Activated CD4-positive, alpha-beta T cell treated with anti-CD3 and anti-CD28 coated beads, Interleukin-10, Interleukin-2, amounts not matched to agents 100 ng/mL and 50 ng/mL, durations not matched to agents 16 hours and 8 hours (primary cell): ENCODE data around the gene MUCL3.
"Not testable (repeated sequence)": the region's sequence is repeated elsewhere in the genome, so short reads cannot be mapped to it uniquely, and the experiment has no call there.

ENCODE experiments used
- DNase-seq: peaks from one replicate; pipeline ENCODE4 v3.0.0-alpha.2; 2020

MUCL3 gene

DNA sequence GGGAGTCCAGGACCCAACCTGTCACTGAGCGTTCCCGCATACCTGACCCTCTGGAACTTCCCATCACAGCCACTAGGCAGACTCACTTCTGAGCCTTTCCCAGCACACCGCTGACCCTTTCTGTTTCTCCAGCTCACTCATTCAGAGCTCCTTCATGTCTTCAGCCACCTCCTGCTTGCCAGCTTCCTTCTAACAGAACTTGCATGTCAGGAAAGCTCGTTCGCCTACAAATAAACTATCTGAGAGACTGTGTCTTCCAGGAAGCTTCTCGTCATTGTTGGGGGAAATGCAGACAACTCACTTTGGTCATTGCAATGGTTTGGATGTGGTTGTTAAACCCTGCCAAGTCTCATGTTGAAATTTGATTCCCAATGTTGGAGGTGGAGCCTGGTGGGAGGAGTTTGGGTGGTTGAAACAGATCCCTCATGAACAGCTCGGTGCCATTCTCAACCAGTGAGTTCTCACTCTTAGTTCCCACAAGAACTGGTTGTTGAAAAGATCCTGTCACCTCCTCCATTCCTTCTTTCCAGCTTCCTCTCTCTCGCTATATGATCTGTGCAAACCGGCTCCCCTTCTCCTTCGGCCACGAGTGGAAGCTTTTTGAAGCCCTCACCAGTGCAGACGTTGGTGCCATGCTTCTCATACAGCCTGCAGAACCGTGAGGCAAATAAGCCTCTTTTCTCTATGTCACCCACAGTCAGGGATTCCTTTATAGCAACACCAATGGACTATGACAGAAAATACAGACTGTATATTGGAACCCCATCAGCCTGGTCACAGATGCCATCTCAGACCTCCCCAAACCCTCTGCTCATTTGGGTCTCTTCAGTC is 41.4 kb downstream of the MUCL3 start:
- DNase-seq: no peak

- DNase-seq: no peak
Measured at GRCh38 chr6:30983439-30983838, 42.7 kb downstream of the MUCL3 start, which contains the start of gene MUC21. TSS of gene MUC21 (plus strand) at chr6:30983718. CDS start at chr6:30983959, 241 bp downstream.

- DNase-seq: peak; percentile 23
Measured at GRCh38 chr6:30985490-30985889, 44.7 kb downstream of the MUCL3 start.

DNA sequence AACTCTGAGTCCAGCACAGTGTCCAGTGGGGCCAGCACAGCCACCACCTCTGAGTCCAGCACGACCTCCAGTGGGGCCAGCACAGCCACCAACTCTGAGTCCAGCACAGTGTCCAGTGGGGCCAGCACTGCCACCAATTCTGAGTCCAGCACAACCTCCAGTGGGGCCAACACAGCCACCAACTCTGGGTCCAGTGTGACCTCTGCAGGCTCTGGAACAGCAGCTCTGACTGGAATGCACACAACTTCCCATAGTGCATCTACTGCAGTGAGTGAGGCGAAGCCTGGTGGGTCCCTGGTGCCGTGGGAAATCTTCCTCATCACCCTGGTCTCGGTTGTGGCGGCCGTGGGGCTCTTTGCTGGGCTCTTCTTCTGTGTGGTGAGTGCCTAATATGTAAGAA is 46.5 kb downstream of the MUCL3 start:
- no peak for DNase-seq

DNA sequence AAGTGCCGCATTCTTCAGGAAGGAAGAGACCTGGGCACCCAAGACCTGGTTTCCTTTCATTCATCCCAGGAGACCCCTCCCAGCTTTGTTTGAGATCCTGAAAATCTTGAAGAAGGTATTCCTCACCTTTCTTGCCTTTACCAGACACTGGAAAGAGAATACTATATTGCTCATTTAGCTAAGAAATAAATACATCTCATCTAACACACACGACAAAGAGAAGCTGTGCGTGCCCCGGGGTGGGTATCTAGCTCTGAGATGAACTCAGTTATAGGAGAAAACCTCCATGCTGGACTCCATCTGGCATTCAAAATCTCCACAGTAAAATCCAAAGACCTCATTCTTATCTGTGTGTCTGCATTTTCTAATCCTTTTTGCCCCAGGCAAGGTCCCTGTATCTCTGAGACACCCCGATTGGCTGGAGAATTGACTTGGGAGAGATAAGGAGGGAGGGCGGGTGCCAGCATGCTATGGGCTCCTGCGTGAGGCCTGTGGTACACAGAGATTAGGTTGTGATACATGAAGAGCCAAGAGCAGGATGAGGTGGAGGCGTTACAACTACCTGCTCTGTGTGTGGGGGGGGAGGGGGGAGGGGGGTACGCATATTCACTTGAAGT is 47.5 kb downstream of the MUCL3 start:
- DNase-seq: no peak

DNA sequence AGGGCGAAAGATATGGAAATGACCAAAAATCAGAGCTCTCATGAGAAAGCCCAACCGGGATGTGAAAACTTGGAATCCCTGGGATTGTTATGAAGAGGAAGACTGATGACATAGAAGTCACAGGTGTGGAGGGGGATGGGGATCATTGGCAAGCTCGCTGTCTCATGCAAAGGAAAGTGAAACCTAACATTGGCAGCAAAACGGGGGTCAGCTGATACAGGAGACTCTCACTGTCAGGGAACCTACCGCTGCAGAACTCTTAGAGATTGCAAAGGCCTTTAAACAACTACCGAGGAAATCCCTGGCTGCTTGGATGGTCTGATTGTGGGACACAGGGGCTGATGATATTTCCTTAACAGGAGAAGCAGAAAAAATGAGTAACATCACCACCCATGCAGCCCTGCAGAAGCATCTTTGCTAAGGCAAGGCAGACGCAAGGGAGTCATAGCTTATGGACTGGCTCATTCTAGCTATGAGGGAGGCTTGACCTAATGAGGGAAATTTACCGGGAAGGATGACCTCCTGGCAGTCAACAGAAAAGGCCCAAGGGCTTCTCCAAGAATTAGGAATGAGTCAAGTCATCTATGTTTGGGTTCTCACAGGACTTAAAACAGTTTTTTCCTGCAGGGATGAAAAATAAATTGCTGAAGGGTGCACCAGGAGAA is 49.8 kb downstream of the MUCL3 start:
- DNase-seq: peak; percentile 19

- DNase-seq: no peak
Measured at GRCh38 chr6:30991891-30992290, 51.1 kb downstream of the MUCL3 start.

DNA sequence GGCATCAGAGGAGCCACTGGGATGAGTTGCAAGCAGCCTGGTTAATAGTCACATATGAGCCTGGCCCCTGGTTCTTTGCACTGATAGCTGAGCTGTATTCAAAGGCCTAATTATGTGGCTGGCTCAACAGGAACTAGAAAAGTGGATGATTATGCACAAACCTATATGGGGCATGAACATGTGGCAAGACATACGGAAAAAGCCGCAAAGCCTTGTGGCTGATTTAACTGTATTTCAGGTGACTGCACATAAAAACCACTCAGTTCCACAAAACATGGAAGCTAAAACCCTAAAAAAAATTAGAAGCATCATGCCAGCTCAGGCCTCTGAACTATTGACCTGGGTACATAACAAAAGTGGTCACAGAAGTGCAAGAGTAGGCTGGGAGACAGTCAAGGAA is 56.5 kb downstream of the MUCL3 start:
- DNase-seq: no peak

DNA sequence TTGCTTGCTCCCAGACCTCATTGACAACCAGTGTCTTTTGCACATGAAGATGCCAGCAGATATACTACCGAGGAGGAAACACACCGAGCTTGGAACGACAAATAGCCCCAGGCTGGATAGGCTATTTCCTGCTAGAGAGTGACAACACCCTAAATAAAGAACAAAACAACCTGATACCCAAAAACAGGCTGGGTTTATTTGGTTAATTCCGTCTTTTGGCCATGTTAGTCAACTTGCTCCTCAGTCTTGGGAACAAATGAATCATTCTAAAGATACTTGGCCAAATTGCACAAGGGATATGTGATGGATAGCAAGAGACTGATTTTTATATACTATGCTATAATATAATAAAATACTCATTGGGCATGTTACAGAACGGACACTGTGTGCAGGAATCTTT is 58.0 kb downstream of the MUCL3 start:
- no peak for DNase-seq

- DNase-seq: not testable (repeated sequence)
Measured at GRCh38 chr6:31000067-31000860, 59.5 kb downstream of the MUCL3 start.

DNA sequence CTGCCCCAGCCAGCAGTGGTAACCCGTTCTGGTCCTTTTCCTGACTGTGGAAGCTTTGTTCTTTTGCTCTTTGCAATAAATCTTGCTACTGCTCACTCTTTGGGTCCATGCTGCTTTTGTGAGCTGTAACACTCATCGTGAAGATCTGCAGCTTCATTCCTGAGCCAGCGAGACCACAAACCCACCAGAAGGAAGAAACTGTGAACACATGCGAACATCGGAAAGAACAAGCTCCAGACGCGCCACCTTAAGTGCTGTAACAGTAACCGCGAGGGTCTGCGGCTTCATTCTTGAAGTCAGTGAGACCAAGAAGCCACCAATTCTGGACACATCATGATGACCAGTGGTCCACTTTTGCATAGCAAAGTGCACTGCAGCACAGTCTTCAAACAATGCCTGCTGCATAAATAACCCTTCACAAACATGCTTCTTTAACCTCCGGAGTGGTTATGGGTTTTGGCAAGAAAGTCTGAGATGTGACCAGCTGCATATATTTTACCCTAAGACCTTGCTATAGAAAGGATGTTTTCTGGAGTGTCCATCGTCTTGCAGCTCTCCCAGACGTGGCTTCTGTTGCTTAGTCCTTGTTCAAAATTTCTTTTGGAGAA is 60.6 kb downstream of the MUCL3 start:
- no peak for DNase-seq

- DNase-seq: no peak
Measured at GRCh38 chr6:31002471-31002870, 61.7 kb downstream of the MUCL3 start.
